NCI-H187 (cell line): Measurements from ENCODE around the gene ZFHX3.
A peak's percentile ranks its signal among the peaks of the same experiment; 100 is the strongest.

Experiments used
- DNase-seq, 2 experiments: peaks; one replicate each; lab custom pipeline; 2025; lab: John Stamatoyannopoulos, UW

ZFHX3 gene

DNA sequence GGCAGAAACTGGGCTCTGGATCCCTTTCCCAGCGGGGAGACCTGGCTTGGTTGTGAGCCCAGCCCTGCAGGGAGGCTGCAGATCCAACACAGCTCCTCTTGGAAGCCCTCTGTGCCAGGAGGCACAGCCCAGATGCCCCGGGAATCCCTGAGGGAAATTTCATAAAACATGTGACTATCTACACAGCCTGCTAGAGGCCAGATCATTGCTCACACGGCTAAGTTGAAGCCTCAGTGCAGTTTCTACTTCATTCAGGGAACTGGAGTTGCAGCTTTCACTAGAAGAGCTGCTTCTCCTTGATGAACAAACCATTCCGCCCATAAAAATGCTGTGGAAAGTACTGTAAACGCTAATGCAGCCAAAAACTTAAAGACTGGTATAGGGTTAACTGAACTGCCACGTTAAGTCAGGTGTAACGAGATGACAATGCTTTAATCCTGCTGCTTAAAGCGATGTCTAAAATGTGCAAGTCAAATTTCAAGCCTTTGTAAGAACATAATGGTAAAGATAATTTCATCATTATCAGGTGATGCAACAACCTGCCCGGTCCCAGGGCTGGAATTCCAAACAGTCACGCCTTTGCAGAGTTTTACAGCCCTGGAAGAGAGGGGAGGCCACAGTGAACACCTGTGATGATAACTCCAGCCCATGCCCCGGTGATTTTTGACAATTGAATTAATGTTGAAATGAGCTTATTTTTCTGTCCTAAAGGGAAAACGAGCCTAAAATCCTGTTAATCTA is 172.5 kb downstream of the ZFHX3 start:
- DNase-seq = no peak

DNA sequence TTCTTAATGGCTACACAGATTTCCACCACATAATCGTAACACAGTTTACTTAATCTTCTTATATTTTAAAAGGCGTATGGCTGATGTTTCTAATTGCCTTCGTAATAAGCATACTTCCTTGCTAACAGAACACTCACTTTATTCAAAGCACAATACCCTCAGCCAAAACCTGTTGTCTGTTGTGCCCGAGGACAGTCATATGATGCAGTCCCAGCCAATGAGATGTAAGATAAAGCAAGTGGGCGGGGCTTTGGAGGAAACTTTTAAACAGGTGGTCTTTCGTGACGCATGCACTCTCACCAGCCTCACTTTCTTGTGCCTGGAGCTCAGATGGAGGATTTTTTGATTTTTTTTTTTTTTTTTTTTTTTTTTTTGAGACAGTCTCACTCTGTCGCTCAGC is 174.1 kb downstream of the ZFHX3 start:
- DNase-seq = no peak

DNA sequence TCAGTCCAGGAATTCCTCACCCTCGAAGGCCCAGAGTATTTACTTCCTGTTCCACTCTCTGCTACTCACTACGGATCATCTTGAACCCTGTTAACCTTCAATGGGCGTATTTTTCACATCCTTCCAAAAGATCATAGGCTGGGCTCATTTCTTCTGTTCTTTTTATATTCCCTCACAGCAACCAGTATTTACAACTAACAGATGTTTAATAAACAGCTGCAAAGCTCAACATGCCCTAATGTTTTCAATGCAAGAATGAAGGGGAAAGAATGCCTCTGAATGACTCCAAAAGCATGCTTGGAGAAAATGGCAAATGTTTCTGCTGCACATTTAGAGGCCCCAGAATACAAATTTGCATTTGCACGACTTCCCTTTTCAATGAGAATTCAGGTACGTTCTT is 174.9 kb downstream of the ZFHX3 start:
- DNase-seq = no peak

DNA sequence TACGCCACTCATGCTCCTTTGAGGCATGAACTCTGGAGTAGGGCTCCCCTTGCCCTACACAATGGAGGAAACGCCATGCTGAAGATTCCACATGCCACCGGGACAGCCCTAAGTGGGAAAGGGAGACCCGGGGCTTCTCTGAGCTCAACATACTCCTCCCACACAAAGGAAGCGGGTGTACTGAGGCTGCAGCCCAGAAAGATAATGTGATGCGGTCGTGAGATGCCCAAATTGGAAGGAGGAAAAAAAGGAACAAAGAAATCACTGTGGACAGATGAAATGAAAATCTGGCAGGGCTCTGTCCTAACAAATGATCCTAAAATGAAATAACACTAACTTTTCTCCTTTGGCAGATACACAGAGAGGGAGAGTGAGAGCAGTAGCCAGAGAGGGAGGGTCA is 182.1 kb downstream of the ZFHX3 start:
- DNase-seq = no peak

DNA sequence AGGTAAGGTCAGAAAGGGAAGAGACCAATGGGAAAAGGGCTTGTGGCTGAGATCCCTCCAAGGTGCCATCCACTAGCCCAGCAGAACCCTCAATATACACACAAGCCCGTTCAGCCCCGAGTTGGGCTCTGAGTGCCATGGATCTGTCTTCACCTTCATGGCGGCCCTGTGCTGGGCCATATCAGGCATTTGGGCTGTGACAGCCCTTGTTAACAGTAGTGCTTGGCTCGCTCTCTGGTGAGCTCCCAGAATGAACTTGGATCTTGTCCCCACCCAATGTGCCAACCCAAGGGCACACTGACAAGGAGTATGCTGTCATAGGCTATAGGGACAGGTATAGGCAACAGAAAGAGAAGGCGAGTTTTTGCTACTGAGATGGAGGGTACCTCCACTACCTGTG is 182.7 kb downstream of the ZFHX3 start:
- no peak for DNase-seq

DNA sequence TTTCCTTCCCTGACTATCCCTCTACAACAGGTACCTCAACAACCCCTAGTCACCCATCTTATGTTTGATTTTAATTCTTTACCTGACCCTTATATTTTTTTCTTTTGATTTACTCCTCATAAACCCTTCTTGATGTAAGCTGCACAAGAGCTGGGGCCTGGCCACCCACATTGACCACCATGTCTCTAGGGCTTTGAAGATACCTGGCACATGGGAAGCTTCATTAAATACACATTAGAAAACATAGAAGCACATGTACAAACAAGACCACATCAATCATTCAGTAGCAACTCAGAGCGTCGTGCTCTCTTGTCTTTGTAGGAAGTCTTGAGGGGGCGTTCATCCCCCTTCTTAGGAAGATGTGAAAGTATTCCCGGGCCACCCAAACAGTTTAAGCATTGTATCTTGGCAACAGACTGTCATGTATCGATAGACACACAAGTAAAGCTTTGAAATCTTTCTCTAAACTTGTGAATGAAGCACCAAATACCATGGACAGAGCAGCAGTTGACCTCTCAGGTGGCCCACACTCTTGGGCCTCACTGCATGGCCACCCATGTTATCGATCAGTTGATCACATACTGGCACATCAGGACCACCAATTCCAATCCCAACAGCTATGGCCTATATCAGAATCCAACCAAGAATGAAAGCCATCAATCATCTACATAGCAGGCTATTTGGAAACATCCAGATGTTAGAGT is 183.6 kb downstream of the ZFHX3 start:
- no peak for DNase-seq

DNA sequence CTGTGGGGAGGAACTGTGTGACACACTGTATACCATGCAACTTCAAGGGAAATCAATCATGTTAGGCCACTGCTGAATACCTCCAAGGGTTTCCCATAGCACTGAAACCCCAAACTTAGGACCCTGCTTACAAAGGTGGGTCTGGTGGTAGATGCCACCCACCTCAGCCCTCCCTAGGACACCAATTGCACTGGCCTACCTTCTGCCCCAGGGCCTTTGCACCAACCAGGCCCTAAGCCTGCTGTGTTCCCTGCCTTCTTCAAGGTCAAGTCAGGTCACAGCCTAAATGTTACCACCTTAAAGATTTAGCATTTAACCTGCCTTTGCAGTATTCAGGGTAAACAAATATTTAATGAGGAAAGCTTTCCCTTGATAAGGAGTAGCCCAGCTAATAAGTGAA is 185.8 kb downstream of the ZFHX3 start:
- no peak for DNase-seq

DNA sequence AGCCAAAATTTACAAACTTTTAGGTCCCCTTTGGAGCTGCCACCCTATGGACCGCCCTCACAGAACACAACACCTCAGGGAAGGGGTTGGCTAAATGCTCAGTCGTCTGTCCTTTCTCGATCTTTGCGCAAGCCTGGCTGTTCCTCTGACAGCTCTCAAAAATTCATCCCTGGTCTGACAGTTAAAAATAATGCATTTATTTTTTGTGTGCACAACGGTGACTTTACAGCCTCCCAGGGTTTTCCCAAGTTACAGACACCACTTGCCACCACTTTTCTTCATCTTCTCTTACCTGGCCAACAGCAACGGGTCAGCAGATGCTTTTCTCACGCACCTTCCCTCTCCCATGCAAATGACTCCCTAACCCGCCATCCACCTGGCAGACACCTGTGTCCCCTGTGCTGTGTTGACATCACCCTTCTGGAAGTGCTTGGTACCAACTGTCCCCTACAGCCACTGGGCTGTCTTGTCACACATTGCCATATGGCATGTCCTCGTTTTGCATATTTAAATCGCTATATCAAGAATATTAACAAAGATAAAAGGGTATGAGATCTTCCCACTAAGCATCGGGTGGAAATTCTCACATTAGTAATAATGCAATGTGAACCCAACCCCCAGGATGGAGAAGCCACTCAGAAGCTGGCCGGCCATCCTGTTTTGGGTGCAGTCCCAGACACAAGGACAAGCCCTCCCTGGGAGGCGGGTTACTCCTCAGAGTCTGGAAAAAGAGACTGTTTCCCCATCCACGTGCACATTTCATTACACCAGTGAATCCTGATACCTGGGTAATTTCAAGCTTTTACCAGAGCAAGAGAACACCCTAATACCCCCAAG is 187.0 kb downstream of the ZFHX3 start:
- DNase-seq = no peak

DNA sequence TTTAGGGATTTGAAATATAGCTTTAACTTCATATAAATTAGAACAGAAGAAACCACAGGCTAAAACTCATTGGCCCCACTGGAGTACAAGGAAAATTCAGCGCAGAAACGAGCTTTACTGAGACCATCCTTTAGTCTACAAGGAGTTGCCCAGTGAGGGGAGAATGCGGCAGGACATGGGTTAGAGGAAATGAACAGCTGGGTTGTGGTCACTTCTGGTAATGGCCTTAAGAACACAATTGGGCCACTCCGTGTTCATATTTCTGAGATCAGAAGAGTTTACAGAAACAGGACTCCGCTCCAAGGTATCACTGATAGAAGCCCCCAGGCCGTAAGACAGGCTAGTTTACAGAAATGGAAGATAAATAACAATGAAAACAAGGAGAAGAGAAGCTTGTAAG is 188.3 kb downstream of the ZFHX3 start:
- DNase-seq = no peak

DNA sequence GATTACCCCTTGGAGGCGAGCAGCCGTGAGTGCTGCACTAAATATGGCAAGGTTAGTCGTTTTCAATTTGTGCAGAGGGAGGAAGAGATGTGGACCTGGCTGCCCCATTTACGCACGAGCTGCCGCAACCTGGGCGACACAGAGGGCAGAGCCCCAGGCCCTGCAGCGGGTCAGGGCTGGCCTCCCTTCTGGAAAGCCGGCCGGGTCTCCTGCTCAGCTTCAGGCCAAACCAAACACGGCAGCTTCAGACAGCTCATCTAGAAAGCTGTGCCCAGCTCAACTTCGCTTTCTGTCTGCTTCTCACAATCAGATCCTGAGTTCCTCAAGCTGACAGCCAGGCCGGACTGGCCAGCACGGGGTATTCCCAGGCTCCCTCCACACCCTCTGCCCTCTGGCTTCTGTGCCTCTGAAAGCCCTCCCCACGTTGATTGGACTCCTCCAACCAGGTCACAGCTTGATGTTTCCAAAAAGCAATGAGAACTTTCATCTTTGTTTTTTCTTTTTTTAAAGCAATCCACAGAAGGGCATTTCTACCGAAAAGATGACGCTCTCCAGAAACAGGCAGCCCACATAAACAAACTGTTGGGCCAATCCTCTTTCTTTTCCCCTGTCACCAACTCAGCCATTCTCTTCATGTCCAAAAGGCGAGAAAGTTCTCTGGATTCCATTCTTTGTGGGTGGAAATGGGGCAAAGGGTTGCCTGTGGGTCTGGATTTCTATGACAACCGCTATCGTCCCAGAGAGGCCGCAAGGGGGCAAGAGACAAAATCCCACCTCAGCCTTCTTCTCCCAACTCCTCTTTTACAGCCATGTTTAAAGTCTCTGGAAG is 189.0 kb downstream of the ZFHX3 start:
- DNase-seq = no peak

DNA sequence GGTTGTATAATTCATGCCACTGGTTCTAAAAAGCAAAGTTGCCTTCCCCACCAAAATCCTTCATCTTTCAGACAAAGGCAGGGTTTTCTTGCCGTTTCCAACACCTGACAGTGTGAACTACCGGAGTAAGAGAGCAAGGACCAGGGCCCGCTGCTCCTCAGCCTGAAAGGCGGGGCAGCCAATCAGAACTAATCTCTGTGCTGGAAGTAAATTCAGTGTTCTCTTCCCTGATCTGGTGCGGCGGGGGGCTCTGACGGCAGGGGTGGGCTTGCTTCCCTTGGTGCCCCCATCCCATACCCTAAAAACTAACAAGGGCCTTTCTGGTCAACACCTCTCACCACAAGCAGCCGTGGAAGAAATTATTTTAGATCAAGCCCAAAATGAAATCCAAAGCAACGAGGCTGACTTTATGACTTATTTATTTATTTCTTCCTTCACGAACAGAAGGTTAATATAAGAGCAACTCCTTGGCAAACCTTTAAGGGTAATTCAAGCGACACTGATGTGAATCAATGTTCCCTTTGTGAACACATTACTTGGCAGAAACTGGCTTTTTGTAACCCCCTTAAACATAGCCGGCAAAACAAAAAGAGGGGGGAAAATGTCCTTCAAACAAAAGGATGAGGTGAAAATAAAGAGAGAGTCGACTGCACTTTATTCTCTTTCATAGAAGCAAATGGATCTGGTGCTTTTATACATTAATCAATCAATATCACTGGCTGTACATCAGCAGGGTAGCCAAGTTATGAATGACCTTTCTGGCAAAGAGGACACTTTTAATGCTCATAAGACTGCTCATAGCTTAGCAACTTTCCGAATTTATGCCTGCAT is 189.9 kb downstream of the ZFHX3 start:
- no peak for DNase-seq

DNA sequence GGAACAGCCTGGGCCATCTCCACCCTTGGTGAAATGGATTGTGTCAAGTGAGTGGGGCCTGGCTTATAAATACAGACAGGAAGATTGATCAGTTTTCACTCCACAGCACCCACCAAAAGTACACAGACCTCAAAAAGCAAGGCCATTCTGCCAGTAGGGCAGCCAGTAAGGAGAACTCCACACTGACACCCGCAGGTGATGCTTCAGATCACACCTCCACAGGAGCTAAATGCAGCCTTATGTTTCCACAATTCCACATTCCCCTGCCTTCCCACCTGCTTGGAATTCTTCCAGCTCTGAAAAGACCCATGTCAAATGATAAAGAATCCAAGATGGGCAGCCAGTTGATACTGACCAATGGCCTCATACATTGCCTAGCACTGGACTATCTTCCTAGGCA is 191.1 kb downstream of the ZFHX3 start:
- DNase-seq = no peak

DNA sequence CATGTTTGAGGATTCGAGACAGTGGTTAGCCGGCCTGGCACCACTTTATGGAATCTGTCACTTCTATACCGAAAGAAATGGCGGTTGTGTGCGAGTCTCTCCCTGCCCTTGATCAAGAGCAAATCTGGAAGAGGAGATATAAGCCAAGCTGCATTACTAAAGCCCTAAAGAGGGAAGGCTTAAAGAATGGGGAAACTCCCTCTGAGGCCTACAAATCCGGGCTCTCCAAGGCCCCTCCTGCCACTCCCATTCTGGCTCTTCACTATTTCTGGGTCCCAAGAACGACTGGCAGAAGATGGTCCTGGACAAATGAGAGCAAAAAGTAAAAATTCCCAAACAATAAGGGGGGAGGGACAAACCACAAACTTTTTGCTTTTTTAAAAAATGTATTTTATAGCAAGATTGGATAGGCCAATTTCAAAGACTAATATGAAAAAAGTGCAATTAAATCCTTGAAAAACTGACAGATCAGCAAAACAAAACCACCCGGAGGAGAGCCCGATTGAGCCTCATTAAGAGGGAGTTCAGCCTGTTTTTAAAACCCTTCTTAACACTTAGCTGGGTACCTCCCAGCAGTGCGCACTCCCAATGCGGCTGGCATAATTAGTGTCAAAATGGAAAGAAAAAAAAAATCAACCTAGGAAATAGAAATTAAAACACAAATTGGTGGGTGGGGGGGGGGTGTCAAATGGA is 193.5 kb downstream of the ZFHX3 start:
- DNase-seq = no peak

DNA sequence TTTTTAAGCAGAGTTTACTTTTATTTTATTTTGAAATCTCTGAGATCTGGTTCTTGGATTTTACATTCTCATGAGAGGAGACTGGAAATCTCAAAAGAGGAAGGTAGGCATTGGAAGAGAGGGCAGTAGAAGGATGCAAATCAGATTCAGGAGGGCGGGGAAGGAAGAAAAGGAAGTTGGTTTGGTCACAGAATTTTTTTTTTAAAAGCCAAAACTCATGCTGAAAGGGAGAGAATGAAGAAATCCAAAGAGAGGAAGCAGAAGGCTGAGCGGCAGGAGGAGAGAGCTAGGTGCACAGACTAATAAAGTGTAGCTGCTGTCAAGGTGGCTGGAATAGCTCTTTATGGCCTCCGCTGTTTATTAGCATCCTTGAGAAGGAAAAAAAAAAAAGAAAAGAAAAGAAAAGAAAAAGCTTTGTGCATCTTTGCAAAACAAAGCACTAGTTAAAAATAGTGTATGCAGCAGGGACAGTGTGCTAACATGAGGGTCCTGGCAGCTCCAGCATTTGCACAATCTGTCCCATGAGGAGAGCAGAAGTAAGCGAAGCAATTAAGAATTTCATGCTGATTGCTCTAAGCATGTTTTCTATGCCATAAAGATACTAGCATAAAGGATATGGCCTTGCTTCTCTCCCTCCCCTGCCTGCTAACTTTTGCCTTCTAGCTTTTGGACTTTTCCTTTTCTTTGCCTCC is 194.2 kb downstream of the ZFHX3 start:
- DNase-seq = no peak

DNA sequence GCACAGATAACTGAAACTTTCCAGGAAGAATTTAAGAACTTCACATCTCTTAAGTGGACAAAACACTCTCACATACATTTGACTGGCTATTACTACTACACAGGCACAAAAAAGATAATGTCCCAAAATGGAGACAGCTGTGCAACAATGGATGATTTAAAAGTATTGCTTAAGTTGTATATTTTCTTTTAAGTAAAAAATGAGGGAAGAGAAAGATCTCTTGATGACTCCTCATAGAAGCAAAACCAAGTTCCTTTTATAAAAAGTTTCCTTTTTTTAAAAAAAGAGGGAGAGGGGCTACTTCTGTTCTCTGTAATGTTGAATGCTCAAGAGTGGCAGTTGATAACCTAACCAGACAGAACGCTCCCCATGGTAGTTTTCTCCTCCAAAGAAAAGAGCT is 195.5 kb downstream of the ZFHX3 start:
- DNase-seq = no peak

DNA sequence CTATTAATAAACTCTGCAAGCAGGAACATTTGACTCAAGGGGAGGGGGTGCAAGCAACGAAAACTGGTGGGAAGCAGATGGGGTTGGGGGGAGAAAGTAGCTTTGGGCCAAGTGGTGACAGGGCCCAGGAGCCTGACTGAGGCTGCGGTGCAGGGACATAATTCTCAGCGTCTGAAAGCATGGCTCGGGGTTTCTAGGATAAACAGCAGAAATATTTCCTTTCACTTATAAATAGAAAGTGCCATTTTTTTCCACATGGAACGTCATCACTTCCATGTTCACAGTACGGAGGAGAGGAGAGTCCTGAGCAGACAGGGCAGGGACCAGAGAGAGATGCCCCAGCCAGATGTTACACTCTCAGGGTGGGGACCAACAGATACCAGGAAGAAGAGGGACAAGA is 197.1 kb downstream of the ZFHX3 start:
- no peak for DNase-seq

DNA sequence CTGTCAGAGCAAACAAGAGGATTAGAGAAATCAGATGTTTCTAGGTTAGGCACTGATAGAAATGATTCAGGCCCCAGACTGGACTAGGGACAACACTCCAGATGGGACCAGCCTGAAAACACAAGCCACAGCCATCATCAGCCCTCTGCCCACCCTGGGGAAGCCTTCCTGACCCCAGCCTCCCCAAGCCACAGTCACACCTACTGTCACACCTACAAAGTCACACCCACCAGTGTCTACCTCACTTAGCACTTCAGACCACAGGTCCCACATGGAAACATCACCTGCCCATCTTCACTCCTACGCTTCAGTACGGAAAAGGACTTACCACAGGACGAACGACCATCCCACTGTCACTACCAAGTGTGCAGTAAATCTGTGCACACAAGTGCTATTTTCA is 197.9 kb downstream of the ZFHX3 start:
- DNase-seq = no peak

DNA sequence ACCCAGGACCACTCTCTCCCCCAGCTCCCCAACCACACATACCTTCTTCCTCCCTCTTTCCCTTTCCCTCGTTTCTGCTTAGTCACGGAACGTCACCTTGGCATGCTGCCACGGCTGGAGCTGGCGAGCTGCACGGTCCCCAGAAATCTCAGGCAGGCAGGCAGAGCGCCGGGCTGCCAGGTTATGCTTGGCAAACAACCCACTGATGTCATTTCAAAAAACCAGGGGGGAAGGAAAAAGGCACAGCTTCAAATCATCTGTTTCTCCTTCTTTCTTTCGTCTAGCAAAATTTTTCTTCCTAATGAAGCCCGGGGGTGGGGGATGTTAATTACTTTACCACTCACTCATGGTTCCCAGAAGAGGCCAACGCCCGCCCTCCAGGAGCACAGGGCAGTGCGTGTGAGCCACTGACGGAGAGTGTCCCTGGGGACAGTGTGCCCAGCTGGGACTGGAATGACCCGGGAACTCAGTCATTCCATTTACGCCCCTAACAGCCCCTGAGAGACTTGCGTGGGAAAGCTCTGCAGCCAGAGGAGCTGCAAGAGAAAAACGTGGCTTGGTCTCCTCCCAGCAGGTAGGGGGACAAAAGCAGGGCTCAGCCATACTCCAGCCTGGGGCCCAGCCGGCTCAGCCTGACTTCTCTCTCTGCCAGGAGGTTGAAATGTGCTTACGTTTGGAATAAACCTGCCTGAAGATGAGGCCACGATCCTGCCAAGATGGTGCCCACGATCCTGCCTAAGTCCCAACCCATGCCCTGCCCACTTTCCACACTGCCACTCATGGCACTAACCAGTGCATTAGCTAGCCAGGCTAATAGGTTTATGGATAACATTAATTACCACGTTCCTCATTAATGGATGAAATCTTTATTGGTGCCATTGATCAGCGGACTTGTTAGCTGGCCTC is 198.9 kb downstream of the ZFHX3 start:
- DNase-seq = peak; percentile 12 to 32

DNA sequence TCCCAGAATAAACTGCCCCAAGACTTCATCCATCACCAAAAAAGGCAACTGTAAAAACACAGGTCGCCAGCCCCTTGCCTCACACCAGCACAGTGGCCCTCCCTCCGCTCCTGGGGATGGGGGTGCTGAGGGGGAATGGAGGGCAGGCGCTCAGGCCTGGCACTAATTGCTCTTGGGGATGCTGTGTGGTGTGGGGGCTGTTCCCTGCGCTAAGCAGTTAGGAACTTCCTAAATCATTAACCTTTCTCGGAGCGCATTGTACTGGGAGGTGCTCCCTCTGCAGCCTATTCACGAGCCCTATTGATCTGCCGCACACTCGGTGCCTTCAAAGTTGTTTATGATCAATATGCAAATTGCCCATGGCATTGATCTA is 199.9 kb downstream of the ZFHX3 start:
- DNase-seq = no peak
